Measurements from ENCODE around the gene CD59. TPM values are rescaled to one million over a fixed set of nuclear protein-coding genes. Genes with fewer than 3 reads are reported as not detected.

Gene CD59
- total and polyA plus RNA-seq, 2 donors (not counting 3 experiments of a cell fraction or from before 2014, with no cell fraction given): 992 to 1,084 TPM

GRCh38 chr11:33684003-33684706 lies 52.1 kb downstream of the CD59 start:
- peaks cover 12% of the 10 kb centered on the region for H3K4me1 ChIP-seq (ENCODE audit: control insufficient read depth, extremely low read depth, insufficient read depth, low read length)
- no TSS peak for BruUV-seq (replicated peaks)
- no peaks in the 10 kb centered on the region for H4K20me1 ChIP-seq (replicated peaks; ENCODE audit: control insufficient read depth, extremely low read depth, insufficient read depth, low read length)
- no peak overlapping the region for H3K4me3 ChIP-seq (replicated peaks in 1 of 3; ENCODE audit: insufficient read depth in 1 of 3, low read depth in 1 of 3, low read length in 3 of 3)
- FAIRE-seq (no peak), DNase-seq (ENCODE audit: low read depth, low spot score) (no peak)
- H3K9me1 ChIP-seq (replicated peaks; ENCODE audit: control insufficient read depth, extremely low read depth, insufficient read depth, low read length): no peaks in the 10 kb centered on the region
- H3K27me3 ChIP-seq (ENCODE audit: control insufficient read depth in 2 of 2, insufficient read depth in 2 of 2, low read length in 2 of 2): no peaks in the 10 kb centered on the region
- dilution Hi-C loops (cut with MboI; ENCODE audit: extremely low pct_ligation_motif_present, low sequenced_read_pairs) (no loop called here), intact Hi-C loops (cut with micrococcal nuclease) (loop anchor here (10.0 kb wide), 1 partner anchor 719 kb away; no protein-coding TSS in a partner anchor)
- TF ChIP-seq MAX (IDR thresholded peaks at IDR 0.05; ENCODE audit: insufficient read depth, insufficient read length) (no peak), FOS (IDR thresholded peaks at IDR 0.05; ENCODE audit: borderline replicate concordance, insufficient read depth, low read length) (no peak), POLR2A (IDR thresholded peaks at IDR 0.05; ENCODE audit: low read depth, low read length) (no peak), GATA2 (IDR thresholded peaks at IDR 0.05; ENCODE audit: insufficient read depth, insufficient read length, low read depth, low read length) (no peak), MYC (IDR thresholded peaks at IDR 0.05; ENCODE audit: low read depth, low read length) (no peak)
- no peak overlapping the region for H3K4me2 ChIP-seq (ENCODE audit: insufficient read depth, low read length)
- no peaks in the 10 kb centered on the region for H3K36me3 ChIP-seq (ENCODE audit: control insufficient read depth in 2 of 2, extremely low read depth in 1 of 2, insufficient read depth in 2 of 2, low read length in 2 of 2)
- H3K27ac ChIP-seq (ENCODE audit: insufficient read depth, low read depth, low read length): no peak overlapping the region
- no peak overlapping the region for H3K9ac ChIP-seq (replicated peaks; ENCODE audit: extremely low read depth, insufficient read depth, low read length)
- ChIA-PET CTCF (interaction anchor here (0.8 to 12.5 kb wide), 7 partner anchors 14 to 517 kb away, joined by 3 to 107 read pairs (median 3); no protein-coding TSS in a partner anchor), POLR2A (no interaction called here)
- H3K9me3 ChIP-seq (replicated peaks; ENCODE audit: control insufficient read depth, insufficient read depth, low read length): no peaks in the 10 kb centered on the region
- H2AFZ ChIP-seq (ENCODE audit: low read depth, low read length): no peak overlapping the region
- H3K79me2 ChIP-seq (ENCODE audit: control insufficient read depth, insufficient read depth, low read length): no peaks in the 10 kb centered on the region

DNA sequence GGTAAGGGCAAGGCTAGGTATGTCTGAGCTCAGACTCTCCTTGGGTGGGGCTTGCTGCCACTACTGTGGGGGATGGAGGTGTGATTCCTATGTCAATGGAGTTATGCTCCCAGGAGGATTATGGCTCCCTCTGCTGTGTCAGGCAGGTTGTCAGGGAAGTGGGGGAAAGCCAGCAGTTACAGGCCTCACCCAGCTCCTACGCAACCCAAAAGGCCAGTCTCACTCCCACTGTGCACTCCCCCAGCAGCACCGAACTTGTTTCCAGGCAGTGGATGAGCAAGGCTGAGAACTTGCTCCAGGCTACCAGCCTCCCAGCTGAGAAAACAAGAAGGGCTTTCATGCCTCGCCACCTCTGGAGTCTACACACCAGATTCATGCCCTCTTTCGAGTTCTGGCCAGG lies 53.8 kb downstream of the CD59 start:
- Histone ChIP-seq H3K9me3 (replicated peaks; ENCODE audit: control insufficient read depth, insufficient read depth, low read length) (no peaks in the 10 kb centered on the region), H3K27ac (ENCODE audit: insufficient read depth, low read depth, low read length) (no peak overlapping the region), H3K27me3 (ENCODE audit: control insufficient read depth in 2 of 2, insufficient read depth in 2 of 2, low read length in 2 of 2) (no peaks in the 10 kb centered on the region), H3K4me3 (replicated peaks in 1 of 3; ENCODE audit: insufficient read depth in 1 of 3, low read depth in 1 of 3, low read length in 3 of 3) (no peak overlapping the region), H3K4me1 (ENCODE audit: control insufficient read depth, extremely low read depth, insufficient read depth, low read length) (no peaks in the 10 kb centered on the region), H3K79me2 (ENCODE audit: control insufficient read depth, insufficient read depth, low read length) (no peaks in the 10 kb centered on the region), H3K36me3 (ENCODE audit: control insufficient read depth in 2 of 2, extremely low read depth in 1 of 2, insufficient read depth in 2 of 2, low read length in 2 of 2) (no peaks in the 10 kb centered on the region), H4K20me1 (replicated peaks; ENCODE audit: control insufficient read depth, extremely low read depth, insufficient read depth, low read length) (no peaks in the 10 kb centered on the region), H3K4me2 (ENCODE audit: insufficient read depth, low read length) (no peak overlapping the region), H3K9me1 (replicated peaks; ENCODE audit: control insufficient read depth, extremely low read depth, insufficient read depth, low read length) (no peaks in the 10 kb centered on the region), H3K9ac (replicated peaks; ENCODE audit: extremely low read depth, insufficient read depth, low read length) (no peak overlapping the region), H2AFZ (ENCODE audit: low read depth, low read length) (no peak overlapping the region)
- ChIA-PET CTCF (interaction anchor here (0.8 to 12.5 kb wide), 5 partner anchors 60 to 517 kb away, joined by 3 to 107 read pairs (median 4); no protein-coding TSS in a partner anchor), POLR2A (no interaction called here)
- no TSS peak for BruUV-seq (replicated peaks)
- FAIRE-seq (no peak), DNase-seq (ENCODE audit: low read depth, low spot score) (no peak)
- TF ChIP-seq, protein P1, sequence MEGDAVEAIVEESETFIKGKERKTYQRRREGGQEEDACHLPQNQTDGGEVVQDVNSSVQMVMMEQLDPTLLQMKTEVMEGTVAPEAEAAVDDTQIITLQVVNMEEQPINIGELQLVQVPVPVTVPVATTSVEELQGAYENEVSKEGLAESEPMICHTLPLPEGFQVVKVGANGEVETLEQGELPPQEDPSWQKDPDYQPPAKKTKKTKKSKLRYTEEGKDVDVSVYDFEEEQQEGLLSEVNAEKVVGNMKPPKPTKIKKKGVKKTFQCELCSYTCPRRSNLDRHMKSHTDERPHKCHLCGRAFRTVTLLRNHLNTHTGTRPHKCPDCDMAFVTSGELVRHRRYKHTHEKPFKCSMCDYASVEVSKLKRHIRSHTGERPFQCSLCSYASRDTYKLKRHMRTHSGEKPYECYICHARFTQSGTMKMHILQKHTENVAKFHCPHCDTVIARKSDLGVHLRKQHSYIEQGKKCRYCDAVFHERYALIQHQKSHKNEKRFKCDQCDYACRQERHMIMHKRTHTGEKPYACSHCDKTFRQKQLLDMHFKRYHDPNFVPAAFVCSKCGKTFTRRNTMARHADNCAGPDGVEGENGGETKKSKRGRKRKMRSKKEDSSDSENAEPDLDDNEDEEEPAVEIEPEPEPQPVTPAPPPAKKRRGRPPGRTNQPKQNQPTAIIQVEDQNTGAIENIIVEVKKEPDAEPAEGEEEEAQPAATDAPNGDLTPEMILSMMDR (IDR thresholded peaks at IDR 0.05; ENCODE audit: extremely low read depth in 1 of 2, insufficient read depth in 1 of 2, low read depth in 1 of 2, low read length in 2 of 2): no peak
- TF ChIP-seq EZH2 (IDR thresholded peaks at IDR 0.05; ENCODE audit: borderline replicate concordance, low read depth, low read length, severe bottlenecking): no peak
- no peak for TF ChIP-seq MAX (IDR thresholded peaks at IDR 0.05; ENCODE audit: insufficient read depth, insufficient read length)
- no peak for TF ChIP-seq JUN (IDR thresholded peaks at IDR 0.05; ENCODE audit: borderline replicate concordance, insufficient read depth, insufficient read length, low read depth)
- TF ChIP-seq MYC (IDR thresholded peaks at IDR 0.05; ENCODE audit: low read depth, low read length): no peak
- no peak for TF ChIP-seq FOS (IDR thresholded peaks at IDR 0.05; ENCODE audit: borderline replicate concordance, insufficient read depth, low read length)
- intact Hi-C loops (cut with micrococcal nuclease) (loop anchor here (1.0 to 10.0 kb wide), 2 partner anchors 139 to 718 kb away; no protein-coding TSS in a partner anchor), dilution Hi-C loops (cut with MboI; ENCODE audit: extremely low pct_ligation_motif_present, low sequenced_read_pairs) (no loop called here)

All from endothelial cell of umbilical vein (primary cell).